ENCODE data around the gene UTF1.

UTF1 gene

DNA sequence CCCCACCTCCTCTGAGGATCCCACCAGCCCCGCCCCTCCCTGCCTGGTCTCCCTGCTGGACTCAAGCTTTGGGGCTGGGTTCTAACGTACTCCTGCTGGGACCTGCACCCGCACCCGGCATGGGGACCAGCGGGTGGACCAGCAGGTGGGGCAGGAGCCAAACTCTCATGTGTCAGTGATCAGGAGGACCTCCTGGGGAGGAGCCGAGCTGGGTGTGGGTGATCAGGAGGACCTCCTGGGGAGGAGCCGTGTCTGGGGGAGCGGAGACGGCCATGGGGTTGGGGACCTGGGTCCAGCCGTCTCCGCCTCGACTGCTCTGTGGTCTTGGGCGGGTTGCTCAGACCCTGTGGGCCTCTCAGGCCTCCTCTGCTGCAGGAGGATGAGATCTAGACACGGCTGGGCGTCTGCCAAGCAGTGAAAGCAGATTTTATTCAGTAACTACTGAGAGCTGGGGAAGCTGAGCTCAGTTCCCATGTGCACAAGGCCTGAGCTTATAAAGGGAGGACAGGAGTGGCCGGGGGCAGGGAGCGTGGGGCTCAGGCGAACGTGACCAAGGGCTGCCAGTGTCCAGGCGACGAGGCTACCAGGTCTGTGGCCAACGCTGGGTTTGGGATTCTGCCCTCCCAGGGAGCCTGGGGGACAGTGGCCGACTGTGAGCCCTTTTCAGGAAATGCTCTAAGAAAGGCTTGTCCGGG is 33.6 kb upstream of the UTF1 start:
- no peak for DNase-seq

DNA sequence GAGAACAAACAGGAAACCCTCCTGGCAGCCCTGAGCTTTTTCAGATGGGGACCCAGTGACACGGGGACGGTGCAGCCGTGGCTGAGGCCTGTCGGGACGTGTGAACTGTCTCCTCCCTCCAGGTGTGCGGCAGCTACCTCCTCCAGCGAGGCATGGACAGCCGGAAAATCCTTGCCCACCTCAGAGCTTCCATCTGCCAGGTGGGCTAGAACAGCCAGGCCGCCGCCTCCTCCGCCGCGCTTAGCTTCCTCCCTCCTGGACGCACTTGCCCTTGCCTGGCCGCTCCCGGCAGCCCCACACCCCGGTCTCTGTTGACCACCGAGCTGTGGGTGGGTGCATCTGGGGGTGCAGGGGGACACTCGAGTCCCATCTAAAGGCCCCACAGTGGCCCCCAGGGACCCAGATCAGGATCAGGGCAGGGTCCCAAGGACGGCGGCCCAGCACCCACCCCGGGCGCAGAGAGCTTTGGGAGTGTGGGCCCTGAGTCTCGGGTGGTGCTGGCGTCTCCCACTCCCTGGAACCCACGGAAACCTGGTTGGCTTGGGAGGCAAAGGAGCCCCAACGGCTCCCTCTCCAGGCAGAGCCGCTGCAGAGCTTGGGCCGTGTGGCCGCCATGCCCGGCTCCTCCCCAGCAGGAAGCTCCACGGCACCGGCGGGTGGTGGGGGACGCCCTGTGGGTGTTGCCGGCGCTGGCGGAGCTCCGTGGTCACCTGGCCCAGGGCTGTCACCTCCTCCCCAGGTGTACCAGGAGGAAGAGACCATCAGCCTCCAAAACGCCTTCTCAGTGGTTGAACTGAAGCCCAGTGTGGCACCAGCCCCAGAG is 32.9 kb upstream of the UTF1 start:
- DNase-seq: no peak

DNA sequence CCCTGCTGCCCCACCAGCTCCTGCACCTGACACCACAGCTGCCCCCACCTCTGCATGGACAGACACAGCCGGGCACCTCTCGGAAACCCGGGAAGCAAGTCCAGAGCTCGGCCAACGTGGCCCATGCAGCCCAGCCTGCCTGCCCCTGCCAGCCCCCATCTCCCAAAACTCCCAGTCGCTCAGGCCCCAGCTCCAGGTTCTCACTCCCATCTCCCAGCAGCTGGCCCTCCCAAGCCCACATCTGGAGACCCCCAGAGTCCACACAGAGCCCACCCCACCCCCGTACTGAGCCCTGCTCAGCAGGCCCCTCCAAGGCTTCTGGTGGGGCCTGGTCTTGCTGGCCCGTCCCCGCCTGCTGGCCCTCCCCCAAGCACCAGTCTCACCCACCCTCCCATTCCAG is 32.2 kb upstream of the UTF1 start:
- DNase-seq: no peak

DNA sequence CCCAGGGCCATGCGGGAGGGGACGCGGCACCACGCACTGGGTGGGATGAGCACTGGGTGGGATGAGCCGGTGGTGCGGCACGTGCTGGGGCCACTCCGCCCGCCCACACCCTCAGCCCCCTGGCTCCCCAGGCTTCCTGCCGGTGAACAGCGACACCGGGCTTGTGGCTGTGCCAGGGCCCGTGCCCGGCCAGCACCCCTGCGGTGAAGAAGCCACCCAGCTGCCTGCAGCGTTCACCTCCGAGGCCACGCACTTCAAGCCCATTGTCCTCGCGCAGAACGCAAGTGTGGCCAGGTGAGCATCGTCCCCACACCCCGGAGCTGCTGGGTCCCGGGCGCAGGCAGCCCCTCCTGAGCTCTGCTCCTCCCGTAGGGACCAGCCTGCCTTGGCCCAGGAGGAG is 31.8 kb upstream of the UTF1 start:
- no peak for DNase-seq

DNA sequence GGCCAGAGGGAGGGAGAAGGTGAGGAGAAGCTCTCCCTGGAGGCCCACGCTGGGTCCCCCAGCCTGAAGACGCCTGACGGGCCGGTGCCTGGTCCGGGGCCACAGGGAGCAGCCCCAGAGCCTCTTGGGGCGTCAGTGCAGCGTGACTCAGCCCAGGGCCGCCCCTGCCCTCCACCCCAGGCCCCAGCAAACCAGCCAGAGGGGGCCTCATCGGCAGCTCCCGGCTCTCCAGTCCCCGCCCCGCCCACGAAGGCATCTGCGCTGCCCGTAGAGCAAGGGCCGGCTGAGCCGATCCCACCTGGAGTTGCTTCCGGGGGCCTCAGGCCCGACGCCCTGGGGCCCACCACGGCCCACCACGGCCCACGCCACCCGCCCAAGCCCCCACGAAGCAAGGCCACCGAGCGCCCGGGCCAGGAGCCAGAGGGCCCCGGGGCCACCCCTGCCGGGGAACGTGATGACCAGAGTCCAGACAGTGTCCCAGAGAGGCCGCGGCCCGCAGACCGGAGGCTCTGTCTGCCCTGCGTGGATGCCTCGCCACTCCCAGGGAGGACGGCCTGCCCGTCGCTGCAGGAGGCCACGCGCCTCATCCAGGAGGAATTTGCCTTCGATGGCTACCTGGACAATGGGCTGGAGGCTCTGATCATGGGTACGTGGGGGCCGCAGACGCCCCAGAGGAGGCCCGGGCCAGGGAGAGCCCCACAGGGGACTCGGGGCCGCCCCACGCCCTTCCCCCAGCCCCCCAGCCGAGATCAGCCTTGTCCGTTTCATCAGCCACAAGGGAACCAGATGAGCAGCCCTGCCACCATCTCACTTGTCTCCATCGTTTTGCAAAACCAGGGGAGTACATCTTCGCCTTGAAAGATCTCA is 31.2 kb upstream of the UTF1 start:
- no peak for DNase-seq

DNA sequence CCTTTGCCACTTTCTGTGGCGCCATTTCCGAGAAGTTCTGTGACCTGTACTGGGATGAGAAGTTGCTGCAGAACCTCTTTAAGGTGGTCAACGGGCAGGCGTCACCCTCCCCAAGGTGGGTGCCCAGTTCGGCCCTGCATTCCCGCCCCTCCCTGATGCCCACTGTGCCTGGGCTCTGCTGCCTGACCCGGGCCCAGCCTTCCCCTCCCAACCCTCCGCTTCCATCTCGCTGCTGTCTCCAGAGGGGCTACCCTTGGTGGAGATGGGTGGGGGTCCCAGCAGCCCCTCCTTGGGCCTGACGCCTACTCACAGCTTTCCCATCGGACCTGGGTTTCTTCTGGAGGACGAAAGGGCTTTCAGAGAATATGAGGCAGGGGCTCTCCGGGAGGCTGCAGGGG is 30.5 kb upstream of the UTF1 start:
- DNase-seq: no peak

DNA sequence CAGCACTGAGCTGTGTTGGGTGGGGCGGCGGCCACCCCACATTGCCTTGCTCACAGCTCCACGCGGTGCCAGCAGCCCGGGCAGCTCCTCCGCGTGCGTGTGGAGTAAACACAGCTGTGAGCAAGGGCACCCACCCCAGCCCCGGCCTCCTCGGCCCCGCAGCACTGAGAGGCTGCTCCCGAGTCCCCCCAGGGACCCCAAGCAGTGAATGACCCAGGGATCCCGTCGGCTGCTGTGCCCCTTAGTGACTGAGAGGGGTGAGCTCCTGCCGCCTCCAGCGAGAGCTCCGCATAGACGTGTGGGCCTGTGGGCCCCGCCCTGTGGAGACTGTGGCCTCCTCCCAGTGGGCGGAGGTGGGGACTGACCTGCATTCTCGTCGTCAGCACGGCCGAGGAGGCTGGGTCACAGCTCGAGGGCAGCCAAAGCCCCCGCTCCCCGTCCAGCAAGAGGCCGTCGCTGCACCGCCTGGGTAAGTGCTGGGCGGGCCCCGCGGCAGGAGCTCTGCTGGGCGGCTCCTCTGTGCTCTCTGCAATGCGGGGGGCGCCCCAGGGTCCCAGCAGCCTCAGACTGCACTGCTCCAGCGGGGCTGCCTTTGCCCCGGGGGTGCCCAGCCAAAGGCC is 29.9 kb upstream of the UTF1 start:
- DNase-seq: no peak

DNA sequence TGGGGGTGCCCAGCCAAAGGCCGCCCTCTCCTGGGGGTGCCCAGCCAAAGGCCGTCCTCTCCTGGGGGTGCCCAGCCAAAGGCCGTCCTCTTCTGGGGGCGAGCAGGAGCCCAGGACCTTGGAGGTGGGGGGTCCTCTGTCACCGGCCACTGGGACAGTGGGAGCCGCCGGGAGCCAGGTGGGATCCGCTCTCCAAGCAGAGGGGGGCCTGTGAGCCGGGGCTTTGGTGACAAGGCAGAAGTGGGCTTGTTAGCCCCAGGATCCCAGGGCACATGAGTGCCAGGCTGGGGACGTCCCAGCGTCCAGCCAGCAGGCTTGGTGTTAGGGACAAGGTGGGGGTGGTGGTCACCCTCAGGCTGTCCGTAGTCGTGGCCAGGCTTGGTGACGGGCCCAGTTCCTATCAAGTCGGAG is 29.4 kb upstream of the UTF1 start:
- no peak for DNase-seq

DNA sequence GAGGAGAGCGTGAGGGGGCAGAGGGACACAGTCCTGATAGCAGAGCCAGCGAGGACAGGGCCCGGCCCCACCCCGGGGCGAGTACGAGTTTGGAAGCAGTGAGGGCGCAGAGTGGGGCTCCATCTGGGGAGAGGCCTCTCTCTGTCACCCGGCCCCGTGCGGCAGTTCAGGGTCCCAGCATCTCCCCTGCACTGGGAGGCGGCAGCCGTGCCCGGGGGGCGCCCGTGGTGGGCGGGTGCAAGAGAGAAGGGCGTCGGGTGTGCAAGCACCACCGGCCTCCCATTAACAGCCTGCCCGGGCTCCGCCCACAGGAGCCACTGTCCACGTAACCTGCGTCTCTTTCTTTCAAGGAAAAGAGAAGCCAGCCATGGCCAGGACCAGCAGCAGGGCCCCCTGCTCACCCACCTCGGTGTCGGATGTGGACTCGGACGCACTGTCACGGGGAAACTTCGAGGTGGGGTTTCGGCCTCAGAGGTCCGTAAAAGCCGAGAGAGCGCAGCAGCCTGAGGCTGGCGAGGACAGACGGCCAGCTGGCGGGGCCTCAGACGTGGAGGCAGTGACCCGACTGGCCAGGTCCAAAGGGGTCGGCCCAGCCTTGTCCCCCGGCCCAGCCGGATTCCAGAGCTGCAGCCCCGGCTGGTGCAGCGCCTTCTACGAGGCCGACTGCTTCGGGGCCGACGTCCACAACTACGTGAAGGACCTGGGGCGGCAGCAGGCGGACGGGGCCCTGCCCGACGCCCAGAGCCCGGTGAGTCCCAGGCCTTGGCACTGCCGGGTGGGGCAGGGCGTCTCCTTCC is 28.7 kb upstream of the UTF1 start:
- no peak for DNase-seq

DNA sequence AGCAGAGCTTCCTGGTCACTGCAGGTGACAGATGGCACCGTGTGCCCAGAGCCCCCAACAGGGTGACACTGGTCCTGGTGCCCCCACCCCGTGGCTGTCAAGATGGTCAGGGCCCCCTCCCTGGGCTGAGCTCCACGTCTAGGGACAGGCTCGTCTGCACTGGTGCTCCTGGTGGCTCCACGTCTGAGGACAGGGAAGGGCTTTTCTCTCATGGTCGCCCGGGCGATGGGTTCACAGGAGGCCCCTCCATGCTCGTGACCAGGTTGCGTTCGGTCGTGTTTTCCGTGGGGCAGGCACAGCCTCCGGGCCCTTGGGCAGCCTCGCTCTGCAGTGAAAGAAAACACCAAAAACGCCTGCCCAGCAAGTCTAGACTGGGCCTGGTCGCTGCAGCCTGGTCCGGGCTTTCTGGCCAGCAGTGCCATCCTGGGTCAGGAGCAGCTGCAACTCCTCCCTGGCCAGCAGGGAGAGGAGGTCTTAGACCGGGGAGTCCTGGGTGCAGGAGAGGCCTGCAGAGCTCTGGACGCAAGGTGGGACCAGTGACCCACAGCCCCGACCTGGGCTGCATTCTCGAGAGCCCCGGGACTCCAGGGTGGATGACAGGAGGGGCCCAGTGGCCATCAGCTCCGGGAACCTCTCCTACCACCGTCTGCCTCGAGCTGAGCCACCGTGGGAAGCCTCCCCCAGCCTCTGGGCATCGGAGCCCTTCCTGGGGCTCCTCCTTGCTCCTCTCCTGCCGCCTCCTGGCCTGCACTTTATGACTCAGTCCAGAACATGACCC is 27.9 kb upstream of the UTF1 start:
- no peak for DNase-seq

DNA sequence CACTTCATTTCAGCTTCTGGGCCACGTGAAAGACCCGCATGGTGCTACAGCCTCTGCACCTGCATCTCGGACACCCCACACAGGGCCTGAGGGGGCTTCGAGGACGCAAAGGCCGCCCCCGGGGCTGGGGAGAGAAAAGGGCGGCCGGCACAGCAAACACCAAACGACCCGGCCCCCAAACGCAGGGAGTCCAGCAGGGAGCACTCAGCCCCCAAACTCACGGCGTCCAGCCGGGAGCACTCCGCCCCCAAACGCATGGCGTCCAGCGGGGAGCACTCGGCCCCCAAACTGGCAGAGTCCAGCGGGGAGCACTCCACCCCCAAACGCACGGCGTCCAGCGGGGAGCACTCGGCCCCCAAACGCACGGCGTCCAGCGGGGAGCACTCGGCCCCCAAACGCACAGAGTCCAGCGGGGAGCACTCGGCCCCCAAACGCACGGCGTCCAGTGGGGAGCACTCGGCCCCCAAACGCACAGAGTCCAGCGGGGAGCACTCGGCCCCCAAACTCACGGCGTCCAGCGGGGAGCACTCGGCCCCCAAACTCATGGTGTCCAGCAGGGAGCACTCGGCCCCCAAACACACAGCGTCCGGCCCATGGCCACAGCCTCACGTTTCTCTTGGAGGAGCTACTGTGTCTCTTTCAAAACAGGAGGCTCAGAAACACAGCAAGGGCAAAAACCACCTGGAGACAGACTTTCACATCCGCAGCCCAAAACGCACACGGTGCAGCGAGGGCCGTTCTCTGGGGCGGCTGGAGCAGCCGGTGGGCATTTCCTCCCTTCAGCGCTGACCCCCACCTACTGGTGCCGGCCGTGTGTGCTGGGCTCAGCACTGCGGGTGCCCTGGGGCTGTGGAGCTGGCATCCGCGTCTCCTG is 27.0 kb upstream of the UTF1 start:
- no peak for DNase-seq

DNA sequence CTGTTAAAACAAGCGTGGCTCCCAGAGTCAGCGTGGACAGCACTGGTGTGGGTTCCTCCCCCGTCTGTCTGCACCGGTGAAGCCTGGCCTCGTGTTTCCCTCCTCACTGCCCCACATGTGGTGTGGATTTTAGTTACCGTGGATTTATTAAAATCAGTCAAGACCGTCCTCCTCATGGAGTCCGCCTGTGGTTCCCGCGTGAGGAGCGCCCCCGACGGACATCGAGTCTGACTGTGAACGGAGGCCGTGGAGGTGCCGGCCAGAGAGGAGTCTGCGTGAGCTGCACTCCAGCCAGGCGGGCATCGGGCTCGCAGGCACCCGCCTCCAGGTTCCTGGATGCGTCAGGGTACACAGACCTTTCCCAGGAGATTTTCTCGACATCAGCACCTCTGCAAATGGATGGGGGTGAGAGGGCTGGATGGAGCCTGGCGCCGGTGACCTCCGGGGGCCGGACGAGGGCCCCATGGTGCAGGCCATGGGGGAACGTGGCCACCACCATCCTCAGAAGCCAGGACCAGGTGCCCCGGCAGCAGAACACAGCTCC is 26.3 kb upstream of the UTF1 start:
- DNase-seq: no peak

DNA sequence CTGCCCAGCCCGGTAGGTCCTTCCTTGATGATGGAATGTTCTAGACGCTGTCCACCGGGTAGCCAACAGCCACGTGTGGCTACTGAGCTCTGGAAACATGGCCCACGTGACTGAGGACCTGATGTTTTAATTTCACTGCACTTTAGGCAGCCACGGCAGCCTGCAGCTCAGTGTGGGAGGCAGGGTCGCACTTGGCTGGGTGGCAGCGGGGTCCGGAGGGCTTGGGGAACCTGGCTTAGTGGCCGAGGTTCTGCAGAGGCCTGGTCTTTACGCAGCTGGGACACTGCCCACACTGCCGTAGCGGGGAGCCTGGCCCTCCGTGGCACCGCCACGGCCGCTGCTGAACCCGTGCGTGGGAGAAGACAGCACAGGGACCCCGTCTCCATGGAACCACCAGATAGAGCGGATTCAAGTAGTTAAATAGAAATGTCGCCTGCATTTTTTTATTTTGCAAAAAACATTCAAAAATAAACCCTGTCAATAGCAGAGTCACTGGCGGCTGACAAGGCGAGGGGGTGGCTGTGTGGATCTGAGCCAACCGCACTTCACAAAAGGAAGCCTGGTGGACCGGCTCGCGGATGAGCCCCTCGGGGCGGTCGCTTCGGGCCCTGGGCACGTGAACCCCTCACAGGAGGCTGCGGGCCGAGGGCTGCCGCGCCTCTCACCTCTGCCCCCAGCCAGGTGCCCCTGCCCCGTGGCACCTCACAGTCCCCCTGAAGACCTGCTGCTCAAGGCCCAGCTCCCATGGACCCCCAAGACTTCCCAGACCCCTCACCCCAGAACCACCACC is 25.6 kb upstream of the UTF1 start:
- DNase-seq: no peak

DNA sequence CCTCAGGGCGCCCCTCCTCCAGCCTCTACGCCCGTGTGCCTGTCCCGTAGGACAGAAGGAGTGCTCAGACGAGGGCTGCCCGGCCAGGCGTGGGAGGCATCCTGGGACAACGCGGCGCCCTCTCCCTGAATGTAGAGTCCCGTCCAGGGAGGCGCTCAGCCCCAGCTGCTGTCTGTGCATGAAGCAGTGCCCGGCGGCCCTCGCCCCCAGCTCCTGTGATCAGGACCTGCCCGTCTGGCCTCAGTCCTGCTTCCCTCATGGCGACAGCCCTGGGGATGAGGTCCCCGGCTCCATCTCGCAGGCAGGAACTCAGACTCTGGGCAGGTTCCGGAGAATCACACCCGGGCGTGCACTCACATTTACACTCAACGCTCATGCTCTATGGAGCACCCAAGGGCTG is 24.9 kb upstream of the UTF1 start:
- DNase-seq: no peak

DNA sequence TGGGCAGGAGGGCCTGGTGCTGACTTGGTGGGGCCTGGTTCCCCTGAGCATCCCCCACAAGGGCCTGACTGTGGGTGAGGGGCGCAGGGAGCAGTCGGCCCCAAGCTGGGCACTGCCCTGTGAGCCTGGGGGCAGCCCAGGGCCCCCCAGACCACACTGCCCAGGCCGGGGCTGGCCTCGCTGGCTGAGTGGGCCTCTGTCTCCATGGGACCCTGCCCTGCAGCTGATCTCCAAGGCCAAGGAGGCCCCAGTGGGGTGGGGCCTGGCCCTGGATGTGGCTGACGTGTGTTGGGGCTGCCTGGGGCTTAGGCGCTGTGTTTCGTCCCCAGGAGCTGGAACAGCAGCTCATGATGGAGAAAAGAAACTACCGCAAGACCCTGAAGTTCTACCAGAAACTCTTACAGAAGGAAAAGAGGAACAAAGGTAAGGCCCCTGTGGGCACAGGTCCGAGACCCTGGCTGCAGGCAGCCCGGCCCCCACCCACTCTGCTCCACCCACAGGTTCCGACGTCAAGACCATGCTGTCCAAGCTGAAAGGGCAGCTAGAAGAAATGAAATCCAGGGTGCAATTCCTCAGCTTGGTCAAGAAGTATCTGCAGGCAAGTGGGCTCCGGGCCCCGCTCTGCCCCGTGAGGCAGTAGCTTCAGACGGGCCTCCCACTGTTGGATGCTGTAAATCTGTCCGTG is 23.5 kb upstream of the UTF1 start:
- DNase-seq: no peak

DNA sequence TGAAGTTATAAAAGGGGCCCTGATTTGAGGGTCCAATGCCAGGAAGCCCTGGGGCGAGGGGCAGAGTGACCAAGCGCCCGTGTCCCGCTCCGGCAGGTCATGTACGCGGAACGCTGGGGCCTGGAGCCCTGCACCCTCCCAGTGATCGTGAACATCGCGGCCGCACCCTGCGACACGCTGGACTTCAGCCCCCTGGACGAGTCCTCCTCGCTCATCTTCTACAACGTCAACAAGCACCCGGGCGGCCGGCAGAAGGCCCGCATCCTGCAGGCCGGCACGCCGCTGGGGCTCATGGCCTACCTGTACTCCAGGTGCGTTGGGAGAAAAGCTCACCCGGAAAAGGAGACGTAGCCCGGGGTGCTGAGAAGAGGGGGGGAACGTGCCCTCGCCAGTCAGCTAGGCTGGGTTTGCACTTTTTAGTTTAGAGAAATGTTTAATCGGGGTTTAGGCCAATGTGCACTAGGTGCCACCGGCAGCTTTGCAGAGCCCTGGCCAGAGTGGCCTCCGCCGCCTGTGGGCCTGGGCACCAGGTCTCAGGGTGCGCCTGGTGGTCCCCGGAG is 22.9 kb upstream of the UTF1 start:
- DNase-seq: no peak

DNA sequence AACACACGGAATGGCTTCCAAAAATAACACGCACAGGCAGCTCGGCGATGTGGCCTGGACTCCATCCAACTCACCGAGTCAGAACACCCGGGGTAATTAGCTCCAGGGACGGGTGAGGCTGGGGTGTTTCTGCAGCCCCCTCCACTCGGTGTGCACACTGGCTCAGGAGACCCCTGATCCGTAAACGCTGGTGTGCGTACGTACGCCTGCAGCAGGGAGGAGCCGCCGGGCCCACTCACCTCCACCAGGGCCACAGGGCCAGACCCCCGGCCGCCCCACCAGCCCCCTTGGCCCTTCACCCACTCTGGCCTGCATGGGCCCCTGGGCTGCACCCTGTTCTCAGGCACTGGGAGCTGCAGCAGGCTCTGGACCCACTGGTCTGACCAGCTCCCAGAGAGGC is 22.4 kb upstream of the UTF1 start:
- DNase-seq: no peak

DNA sequence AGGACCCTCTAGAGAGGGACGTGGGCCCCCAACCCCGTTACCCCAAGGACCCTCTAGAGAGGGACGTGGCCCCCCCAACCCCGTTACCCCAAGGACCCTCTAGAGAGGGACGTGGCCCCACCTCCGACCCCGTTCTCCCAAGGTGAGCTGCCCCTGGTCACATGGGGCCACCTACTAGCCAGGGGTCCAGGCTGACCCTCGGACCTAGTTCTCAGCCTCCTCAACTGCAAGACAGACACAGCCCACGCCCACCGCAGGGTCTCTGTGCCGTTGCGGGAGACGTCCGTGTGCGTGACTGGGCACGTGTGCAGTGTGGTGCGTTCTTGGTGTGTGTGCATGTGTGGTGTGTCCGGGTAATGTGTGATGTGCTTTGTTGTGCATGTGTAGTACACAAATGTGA is 21.6 kb upstream of the UTF1 start:
- no peak for DNase-seq

All from right kidney (tissue), 1 donor.